ENCODE measurements around the gene CISD2.

Gene CISD2

GRCh38 chr4:102862016-102862415, 6.8 kb upstream of the CISD2 start:
- TF ChIP-seq SIN3A (IDR thresholded peaks at IDR 0.05; ENCODE audit: borderline replicate concordance, insufficient read depth, low read length), result no peak
- no peak for TF ChIP-seq POLR2AphosphoS5 (IDR thresholded peaks at IDR 0.05; ENCODE audit: low read depth, low read length)
- no peak for TF ChIP-seq TAF1 (IDR thresholded peaks at IDR 0.05; ENCODE audit: borderline replicate concordance, insufficient read depth, low read length)
- no peak for TF ChIP-seq REST (IDR thresholded peaks at IDR 0.05; ENCODE audit: insufficient read depth in 1 of 2, low read depth in 2 of 2, low read length in 2 of 2)
- no peak for TF ChIP-seq FOXP2 (optimal IDR thresholded peaks at IDR 0.05; ENCODE audit: borderline replicate concordance, extremely low read depth, extremely low read length, insufficient read depth)

- TF ChIP-seq FOXP2 (optimal IDR thresholded peaks at IDR 0.05; ENCODE audit: borderline replicate concordance, extremely low read depth, extremely low read length, insufficient read depth), result no peak
- TF ChIP-seq POLR2AphosphoS5 (IDR thresholded peaks at IDR 0.05; ENCODE audit: low read depth, low read length), result no peak
- no peak for TF ChIP-seq SIN3A (IDR thresholded peaks at IDR 0.05; ENCODE audit: borderline replicate concordance, insufficient read depth, low read length)
- no peak for TF ChIP-seq TAF1 (IDR thresholded peaks at IDR 0.05; ENCODE audit: borderline replicate concordance, insufficient read depth, low read length)
- TF ChIP-seq REST (IDR thresholded peaks at IDR 0.05; ENCODE audit: insufficient read depth in 1 of 2, low read depth in 2 of 2, low read length in 2 of 2), result no peak
Measured at GRCh38 chr4:102862747-102863146, 6.0 kb upstream of the CISD2 start.

GRCh38 chr4:102867278-102868152, 1.3 kb upstream of the CISD2 start:
- TF ChIP-seq TAF1 (IDR thresholded peaks at IDR 0.05; ENCODE audit: borderline replicate concordance, insufficient read depth, low read length), result no peak
- TF ChIP-seq POLR2AphosphoS5 (IDR thresholded peaks at IDR 0.05; ENCODE audit: low read depth, low read length), result no peak
- no peak for TF ChIP-seq SIN3A (IDR thresholded peaks at IDR 0.05; ENCODE audit: borderline replicate concordance, insufficient read depth, low read length)
- no peak for TF ChIP-seq FOXP2 (optimal IDR thresholded peaks at IDR 0.05; ENCODE audit: borderline replicate concordance, extremely low read depth, extremely low read length, insufficient read depth)
- no peak for TF ChIP-seq REST (IDR thresholded peaks at IDR 0.05; ENCODE audit: insufficient read depth in 1 of 2, low read depth in 2 of 2, low read length in 2 of 2)

- TF ChIP-seq REST (IDR thresholded peaks at IDR 0.05; ENCODE audit: insufficient read depth in 1 of 2, low read depth in 2 of 2, low read length in 2 of 2) (no peak), FOXP2 (optimal IDR thresholded peaks at IDR 0.05; ENCODE audit: borderline replicate concordance, extremely low read depth, extremely low read length, insufficient read depth) (no peak), POLR2AphosphoS5 (IDR thresholded peaks at IDR 0.05; ENCODE audit: low read depth, low read length) (no peak), TAF1 (IDR thresholded peaks at IDR 0.05; ENCODE audit: borderline replicate concordance, insufficient read depth, low read length) (no peak), SIN3A (IDR thresholded peaks at IDR 0.05; ENCODE audit: borderline replicate concordance, insufficient read depth, low read length) (no peak)
Measured at GRCh38 chr4:102868153-102868780, 525 bp upstream of the CISD2 start.

Data from PFSK-1 (cell line).